Subcutaneous abdominal adipose tissue (tissue), 5 donors: ENCODE results near the gene ZDHHC18.

Source experiments
- H3K27ac ChIP-seq: one replicate; pipeline ENCODE4 v1.7.0; 2013; ENCODE audit warnings: low read depth, mild to moderate bottlenecking, inconsistent platforms, low read length, moderate library complexity
- H3K27me3 ChIP-seq, 5 donors: one replicate each; pipeline ENCODE4 v1.7.0; 2013; ENCODE audit warnings: low read length in 5 of 5, inconsistent platforms in 1 of 5; ENCODE audit not compliant: control insufficient read depth in 5 of 5, insufficient read depth in 4 of 5
- H3K36me3 ChIP-seq, 5 donors: one replicate each; pipeline ENCODE4 v1.7.0; 2013; ENCODE audit warnings: low read length in 5 of 5; ENCODE audit not compliant: control insufficient read depth in 5 of 5, insufficient read depth in 5 of 5
- H3K4me1 ChIP-seq, 5 donors: one replicate each; pipeline ENCODE4 v1.7.0; 2013; ENCODE audit warnings: low read length in 5 of 5, mild to moderate bottlenecking in 3 of 5, moderate library complexity in 1 of 5; ENCODE audit not compliant: control insufficient read depth in 5 of 5, insufficient read depth in 5 of 5
- H3K4me3 ChIP-seq, 5 donors: one replicate each; pipeline ENCODE4 v1.7.0; 2013; ENCODE audit warnings: low read length in 5 of 5, low read depth in 1 of 5
- H3K9ac ChIP-seq, 5 donors: one replicate each; pipeline ENCODE4 v1.7.0; 2013; ENCODE audit warnings: low read length in 5 of 5, mild to moderate bottlenecking in 4 of 5, moderate library complexity in 3 of 5
- H3K9me3 ChIP-seq, 5 donors: one replicate each; pipeline ENCODE4 v1.7.0; 2013; ENCODE audit warnings: low read length in 5 of 5; ENCODE audit not compliant: control insufficient read depth in 5 of 5
- donor health status: healthy.
- donor health status: healthy.
- donor health status: healthy.
- donor health status: healthy.
- donor health status: healthy.

ZDHHC18 gene

GRCh38 chr1:26814377-26814776 lies 12.1 kb upstream of the ZDHHC18 start:
- Histone ChIP-seq H3K9ac (no peak overlapping the region), H3K4me3 (no peak overlapping the region), H3K9me3 (peaks cover 0 to 3% (median 0%) of the 10 kb centered on the region in 5 donors), H3K4me1 (peaks cover 0 to 18% (median 6%) of the 10 kb centered on the region in 5 donors), H3K27me3 (no peaks in the 10 kb centered on the region), H3K36me3 (no peaks in the 10 kb centered on the region), H3K27ac (no peak overlapping the region)

- Histone ChIP-seq H3K4me1 (peaks cover 0 to 18% (median 6%) of the 10 kb centered on the region in 5 donors), H3K9ac (no peak overlapping the region), H3K9me3 (peaks cover 0 to 3% (median 0%) of the 10 kb centered on the region in 5 donors), H3K4me3 (no peak overlapping the region), H3K36me3 (no peaks in the 10 kb centered on the region), H3K27ac (no peak overlapping the region), H3K27me3 (no peaks in the 10 kb centered on the region)
Measured at GRCh38 chr1:26814893-26815292, 11.6 kb upstream of the ZDHHC18 start.

DNA sequence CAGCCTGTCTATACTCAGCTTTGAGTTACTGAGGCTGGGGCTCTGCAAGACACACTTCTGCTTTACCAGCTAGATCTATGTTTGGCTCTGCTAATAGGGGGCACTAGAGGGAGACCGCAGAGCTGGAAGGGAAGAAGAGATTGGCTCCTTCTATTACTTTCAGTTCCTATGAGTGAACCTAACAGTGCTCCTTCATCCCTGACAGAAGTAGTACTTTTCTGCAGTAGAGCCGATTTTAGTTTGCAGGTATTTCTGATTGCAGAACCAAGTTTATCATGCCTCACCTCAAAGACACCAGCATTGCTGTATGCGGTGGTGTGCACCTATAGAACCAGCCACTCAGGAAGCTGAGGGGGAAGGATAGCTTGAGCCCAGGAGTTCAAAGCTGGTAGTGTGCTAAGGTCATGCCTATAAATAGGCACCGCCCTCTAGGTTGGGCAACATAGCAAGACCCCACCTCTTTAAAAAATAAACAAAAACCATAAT lies 5.7 kb upstream of the ZDHHC18 start:
- Histone ChIP-seq H3K27me3 (no peaks in the 10 kb centered on the region), H3K4me1 (peaks cover 0 to 8% (median 1%) of the 10 kb centered on the region in 5 donors), H3K9me3 (no peaks in the 10 kb centered on the region), H3K27ac (no peak overlapping the region), H3K9ac (no peak overlapping the region), H3K36me3 (no peaks in the 10 kb centered on the region), H3K4me3 (no peak overlapping the region)

- peaks cover 2 to 20% (median 14%) of the 10 kb centered on the region in 5 donors for H3K4me1 ChIP-seq
- no peak overlapping the region for H3K4me3 ChIP-seq
Measured at GRCh38 chr1:26822737-26823395, 3.6 kb upstream of the ZDHHC18 start.

GRCh38 chr1:26824731-26825130 lies 1.8 kb upstream of the ZDHHC18 start:
- Histone ChIP-seq H3K27ac (no peak overlapping the region), H3K4me3 (no peak overlapping the region), H3K27me3 (no peaks in the 10 kb centered on the region), H3K9me3 (no peaks in the 10 kb centered on the region), H3K36me3 (peaks cover 0 to 5% (median 0%) of the 10 kb centered on the region in 5 donors), H3K4me1 (peaks cover 11 to 38% (median 33%) of the 10 kb centered on the region in 5 donors), H3K9ac (no peak overlapping the region)

More at GRCh38 chr1:26822737-26823395, 3.6 kb upstream of the ZDHHC18 start:
- no peak overlapping the region for H3K9ac ChIP-seq
- no peaks in the 10 kb centered on the region for H3K27me3 ChIP-seq
- no peak overlapping the region for H3K27ac ChIP-seq
- no peaks in the 10 kb centered on the region for H3K9me3 ChIP-seq
- H3K36me3 ChIP-seq, result no peaks in the 10 kb centered on the region

DNA sequence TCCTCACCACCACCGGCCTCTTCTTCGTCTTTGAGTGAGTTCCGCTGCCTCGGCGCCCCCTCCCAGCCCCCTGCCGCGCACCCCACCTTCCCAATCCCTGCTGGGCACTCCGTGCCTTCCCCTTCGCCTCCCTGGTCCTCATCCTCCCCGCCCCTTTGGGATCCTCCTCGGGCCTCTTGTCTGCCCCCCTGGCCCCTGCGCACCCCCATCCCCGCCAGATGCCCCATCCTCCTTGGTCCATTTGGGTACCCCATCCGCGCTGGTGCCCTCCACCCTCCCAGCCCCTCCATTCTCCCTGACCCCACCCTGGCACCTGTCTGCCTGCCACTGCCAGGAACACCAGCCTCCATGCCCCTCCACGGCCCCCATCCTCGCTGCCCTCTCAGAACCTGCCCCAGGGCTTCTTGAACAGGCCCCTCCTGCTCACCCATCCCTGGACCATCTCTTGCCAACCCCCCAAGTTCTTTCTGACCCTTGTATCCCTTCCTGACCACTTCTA lies 667 bp downstream of the ZDHHC18 start:
- Histone ChIP-seq H3K36me3 (peaks cover 0 to 12% (median 3%) of the 10 kb centered on the region in 5 donors), H3K9me3 (no peaks in the 10 kb centered on the region), H3K4me3 (peak overlapping the region; percentile 71 to 85 (median 80)), H3K27ac (peak overlapping the region; percentile 35), H3K9ac (peak overlapping the region; percentile 59 to 89 (median 79)), H3K27me3 (no peaks in the 10 kb centered on the region), H3K4me1 (peaks cover 11 to 54% (median 49%) of the 10 kb centered on the region in 5 donors)

GRCh38 chr1:26827663-26828062 lies 1.2 kb downstream of the ZDHHC18 start:
- H3K36me3 ChIP-seq, result peaks cover 0 to 17% (median 8%) of the 10 kb centered on the region in 5 donors
- peak overlapping the region; percentile 35 for H3K27ac ChIP-seq
- H3K4me3 ChIP-seq, result peak overlapping the region; percentile 71 to 85 (median 80)
- peak overlapping the region; percentile 59 to 89 (median 79) for H3K9ac ChIP-seq
- H3K27me3 ChIP-seq, result no peaks in the 10 kb centered on the region
- no peaks in the 10 kb centered on the region for H3K9me3 ChIP-seq
- H3K4me1 ChIP-seq, result peaks cover 11 to 58% (median 49%) of the 10 kb centered on the region in 5 donors

- H3K27ac ChIP-seq, result peak overlapping the region; percentile 54
- peak overlapping the region in 4 of 5 donors; percentile 8 to 49 (median 21) for H3K4me3 ChIP-seq
- H3K36me3 ChIP-seq, result peaks cover 4 to 25% (median 16%) of the 10 kb centered on the region in 5 donors
- H3K9me3 ChIP-seq, result no peaks in the 10 kb centered on the region
- H3K27me3 ChIP-seq, result no peaks in the 10 kb centered on the region
- H3K9ac ChIP-seq, result peak overlapping the region in 4 of 5 donors; percentile 6 to 55 (median 22)
- H3K4me1 ChIP-seq, result peaks cover 11 to 58% (median 49%) of the 10 kb centered on the region in 5 donors
Measured at GRCh38 chr1:26828411-26828991, 2.0 kb downstream of the ZDHHC18 start.

- Histone ChIP-seq H3K4me1 (peaks cover 11 to 58% (median 49%) of the 10 kb centered on the region in 5 donors), H3K4me3 (peak overlapping the region in 3 of 5 donors; percentile 8 to 49 (median 9)), H3K27ac (no peak overlapping the region), H3K36me3 (peaks cover 4 to 33% (median 25%) of the 10 kb centered on the region in 5 donors), H3K9me3 (no peaks in the 10 kb centered on the region), H3K27me3 (no peaks in the 10 kb centered on the region), H3K9ac (peak overlapping the region in 1 of 5 donors; percentile 55)
Measured at GRCh38 chr1:26829184-26829911, 2.9 kb downstream of the ZDHHC18 start.
